ENCODE results near the gene SEPHS1. TPM values are rescaled to one million over a fixed set of nuclear protein-coding genes. Genes with fewer than 3 reads are reported as not detected.

Gene SEPHS1
- polyA plus RNA-seq, 1 of the 3 experiments (the other 2 are of a cell fraction), result 64.8 TPM

GRCh38 chr10:13360587-13360986 lies 12.5 kb upstream of the SEPHS1 start:
- WGBS (ENCODE audit: low lambda C conversion rate), result 71% methylated on average over 7 of the region's 7 CpGs
- H3K27ac ChIP-seq (ENCODE audit: low read depth in 2 of 2, low read length in 1 of 2), result no peak overlapping the region
- DNase-seq, result no peak
- no peaks in the 10 kb centered on the region for H3F3A ChIP-seq (replicated peaks; ENCODE audit: insufficient read depth)
- H3K9me2 ChIP-seq, result no peaks in the 10 kb centered on the region
- no peak overlapping the region for H3K4me3 ChIP-seq (ENCODE audit: low read depth in 2 of 2, low read length in 1 of 2)
- H3K36me3 ChIP-seq (replicated peaks in 1 of 2; ENCODE audit: control insufficient read depth in 1 of 2, insufficient read depth in 2 of 2, low read length in 1 of 2), result no peaks in the 10 kb centered on the region
- no peaks in the 10 kb centered on the region for H3K9me3 ChIP-seq
- H2AFZ ChIP-seq (ENCODE audit: low read depth), result no peak overlapping the region
- ChIA-PET CTCF (interaction anchor here (1.4 to 1.9 kb wide), 2 partner anchors 10 to 12 kb away, joined by 4 to 8 read pairs; no protein-coding TSS in a partner anchor), POLR2A (no interaction called here)
- no peaks in the 10 kb centered on the region for H3K79me2 ChIP-seq (ENCODE audit: insufficient read depth)
- no peaks in the 10 kb centered on the region for H3K4me1 ChIP-seq (ENCODE audit: control insufficient read depth in 1 of 2, insufficient read depth in 2 of 2, low read depth in 1 of 2, low read length in 1 of 2)
- no peaks in the 10 kb centered on the region for H3K27me3 ChIP-seq (ENCODE audit: insufficient read depth)
- no peak overlapping the region for H3K9ac ChIP-seq
- TF ChIP-seq MEF2A (IDR thresholded peaks at IDR 0.05; ENCODE audit: borderline replicate concordance, low read depth) (no peak), EP300 (IDR thresholded peaks at IDR 0.05; ENCODE audit: borderline replicate concordance in 1 of 2, low read depth in 1 of 2, low read length in 1 of 2) (no peak), TEAD4 (IDR thresholded peaks at IDR 0.05; ENCODE audit: borderline replicate concordance, insufficient read depth) (no peak), SMC3 (IDR thresholded peaks at IDR 0.05; ENCODE audit: low read depth, low read length) (no peak), MAX (IDR thresholded peaks at IDR 0.05; ENCODE audit: low read depth) (no peak), FOSL2 (IDR thresholded peaks at IDR 0.05; ENCODE audit: borderline replicate concordance, low read depth) (no peak), PBX3 (IDR thresholded peaks at IDR 0.05) (no peak), GATA2 (CRISPR knock-in tag; IDR thresholded peaks at IDR 0.05) (no peak), NFIC (IDR thresholded peaks at IDR 0.05; ENCODE audit: borderline replicate concordance) (no peak)
- H4K20me1 ChIP-seq (ENCODE audit: insufficient read depth), result no peaks in the 10 kb centered on the region
- no peak overlapping the region for H3K4me2 ChIP-seq

- ChIA-PET POLR2A (no interaction called here), CTCF (interaction anchor here (1.8 to 2.1 kb wide), 2 partner anchors 16 to 181 kb away, joined by 4 to 10 read pairs; no protein-coding TSS in a partner anchor)
- Histone ChIP-seq H3K4me3 (ENCODE audit: low read depth in 2 of 2, low read length in 1 of 2) (no peak overlapping the region), H3K4me1 (ENCODE audit: control insufficient read depth in 1 of 2, insufficient read depth in 2 of 2, low read depth in 1 of 2, low read length in 1 of 2) (no peaks in the 10 kb centered on the region), H4K20me1 (ENCODE audit: insufficient read depth) (no peaks in the 10 kb centered on the region), H3K4me2 (no peak overlapping the region), H3K9me3 (no peaks in the 10 kb centered on the region), H3K36me3 (replicated peaks in 1 of 2; ENCODE audit: control insufficient read depth in 1 of 2, insufficient read depth in 2 of 2, low read length in 1 of 2) (no peaks in the 10 kb centered on the region), H3K9ac (no peak overlapping the region), H3F3A (replicated peaks; ENCODE audit: insufficient read depth) (no peaks in the 10 kb centered on the region), H2AFZ (ENCODE audit: low read depth) (no peak overlapping the region), H3K9me2 (no peaks in the 10 kb centered on the region), H3K27ac (ENCODE audit: low read depth in 2 of 2, low read length in 1 of 2) (no peak overlapping the region), H3K79me2 (ENCODE audit: insufficient read depth) (no peaks in the 10 kb centered on the region), H3K27me3 (ENCODE audit: insufficient read depth) (no peaks in the 10 kb centered on the region)
- no peak for DNase-seq
- WGBS (ENCODE audit: low lambda C conversion rate), result 56% methylated on average over 4 of the region's 4 CpGs
- TF ChIP-seq FOSL2 (IDR thresholded peaks at IDR 0.05; ENCODE audit: borderline replicate concordance, low read depth), result no peak
- no peak for TF ChIP-seq YY1 (IDR thresholded peaks at IDR 0.05; ENCODE audit: low read depth)
- no peak for TF ChIP-seq USF2 (IDR thresholded peaks at IDR 0.05; ENCODE audit: borderline replicate concordance, low read depth, low read length)
- TF ChIP-seq POLR2AphosphoS5 (IDR thresholded peaks at IDR 0.05; ENCODE audit: low read depth, low read length), result no peak
- TF ChIP-seq SMC3 (IDR thresholded peaks at IDR 0.05; ENCODE audit: low read depth, low read length), result no peak
- no peak for TF ChIP-seq IRF3 (IDR thresholded peaks at IDR 0.05; ENCODE audit: low read depth, low read length)
- no peak for TF ChIP-seq REST (IDR thresholded peaks at IDR 0.05; ENCODE audit: low read depth, low read length)
- no peak for TF ChIP-seq ZBTB33 (IDR thresholded peaks at IDR 0.05; ENCODE audit: borderline replicate concordance, low read depth)
- TF ChIP-seq RAD21 (IDR thresholded peaks at IDR 0.05; ENCODE audit: low read length), result no peak
- no peak for TF ChIP-seq NRF1 (IDR thresholded peaks at IDR 0.05; ENCODE audit: low read depth, low read length)
- TF ChIP-seq SIN3A (IDR thresholded peaks at IDR 0.05; ENCODE audit: borderline replicate concordance, low read depth, low read length), result no peak
- no peak for TF ChIP-seq MXI1 (IDR thresholded peaks at IDR 0.05; ENCODE audit: low read depth, low read length)
Observed at GRCh38 chr10:13356392-13356791, 8.3 kb upstream of the SEPHS1 start.

All from SK-N-SH (cell line).